ENCODE data around the gene JAK1.

DNA sequence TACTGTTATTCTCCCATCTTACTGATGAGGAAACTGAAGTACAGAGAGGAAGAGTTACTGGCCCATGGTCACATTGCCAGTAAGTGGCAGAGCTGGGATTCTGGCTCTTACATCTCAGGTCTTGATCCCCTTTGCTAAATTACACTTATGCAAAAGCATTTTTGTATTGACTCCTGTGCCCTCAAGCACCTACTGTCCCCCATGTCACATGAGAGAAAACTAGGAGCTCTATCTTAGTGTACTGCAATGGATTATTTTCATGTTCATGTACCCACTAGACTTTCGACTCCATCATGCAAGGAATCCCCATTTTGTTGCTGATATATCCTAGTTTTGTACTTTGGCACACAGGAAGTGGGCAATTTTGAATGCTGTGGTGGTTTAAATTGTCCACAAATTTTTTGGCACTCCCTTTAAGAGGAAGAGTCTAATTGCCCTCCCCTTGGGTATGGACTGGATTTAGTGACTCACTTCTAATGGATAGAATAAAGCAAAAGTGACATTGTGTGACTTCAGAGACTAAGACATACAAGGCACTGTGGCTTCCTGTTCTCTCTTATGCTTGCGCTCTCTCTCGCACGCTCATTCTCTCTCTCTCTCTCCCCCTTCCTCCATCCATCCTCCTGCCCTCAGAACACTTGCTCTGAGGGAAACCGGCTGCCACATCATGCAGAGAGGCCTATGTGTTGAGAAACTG is 43.5 kb upstream of the JAK1 start:
- TF ChIP-seq, protein P1, sequence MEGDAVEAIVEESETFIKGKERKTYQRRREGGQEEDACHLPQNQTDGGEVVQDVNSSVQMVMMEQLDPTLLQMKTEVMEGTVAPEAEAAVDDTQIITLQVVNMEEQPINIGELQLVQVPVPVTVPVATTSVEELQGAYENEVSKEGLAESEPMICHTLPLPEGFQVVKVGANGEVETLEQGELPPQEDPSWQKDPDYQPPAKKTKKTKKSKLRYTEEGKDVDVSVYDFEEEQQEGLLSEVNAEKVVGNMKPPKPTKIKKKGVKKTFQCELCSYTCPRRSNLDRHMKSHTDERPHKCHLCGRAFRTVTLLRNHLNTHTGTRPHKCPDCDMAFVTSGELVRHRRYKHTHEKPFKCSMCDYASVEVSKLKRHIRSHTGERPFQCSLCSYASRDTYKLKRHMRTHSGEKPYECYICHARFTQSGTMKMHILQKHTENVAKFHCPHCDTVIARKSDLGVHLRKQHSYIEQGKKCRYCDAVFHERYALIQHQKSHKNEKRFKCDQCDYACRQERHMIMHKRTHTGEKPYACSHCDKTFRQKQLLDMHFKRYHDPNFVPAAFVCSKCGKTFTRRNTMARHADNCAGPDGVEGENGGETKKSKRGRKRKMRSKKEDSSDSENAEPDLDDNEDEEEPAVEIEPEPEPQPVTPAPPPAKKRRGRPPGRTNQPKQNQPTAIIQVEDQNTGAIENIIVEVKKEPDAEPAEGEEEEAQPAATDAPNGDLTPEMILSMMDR (conservative IDR thresholded peaks at IDR 0.05; ENCODE audit: low read depth, low read length) = no peak
- TF ChIP-seq EZH2 (IDR thresholded peaks at IDR 0.05; ENCODE audit: borderline replicate concordance, low read depth, low read length, poor library complexity, severe bottlenecking) = no peak
